Urinary bladder (tissue), 4 donors: ENCODE data around the gene CXXC1. TPM values are rescaled to one million over a fixed set of nuclear protein-coding genes. Genes with fewer than 3 reads are reported as not detected.
"Not testable (repeated sequence)": the region's sequence is repeated elsewhere in the genome, so short reads cannot be mapped to it uniquely, and the experiment has no call there.

ENCODE experiments used
- DNase-seq: peaks from one replicate; pipeline ENCODE4 v3.0.0-alpha.2; 2015; ENCODE audit errors: extremely low spot score
- H3K27ac ChIP-seq: one replicate; pipeline ENCODE4 v1.5.1; 2013; ENCODE audit warnings: low read depth, mild to moderate bottlenecking, moderate library complexity
- H3K36me3 ChIP-seq: one replicate; pipeline ENCODE4 v1.6.1; 2013; ENCODE audit warnings: mild to moderate bottlenecking, moderate library complexity; ENCODE audit not compliant: insufficient read depth
- H3K4me1 ChIP-seq: one replicate; pipeline ENCODE4 v1.6.1; 2013; ENCODE audit warnings: mild to moderate bottlenecking, moderate library complexity; ENCODE audit not compliant: insufficient read depth
- H3K4me3 ChIP-seq: one replicate; pipeline ENCODE4 v1.5.1; 2013; ENCODE audit warnings: low read depth, low read length
- WGBS: extraction: QIAGEN DNeasy Blood & Tissue Kit; methylation state at CpG from one replicate; pipeline ENCODE4 v1.1.7; 2013; 5-methylcytosine and 5-hydroxymethylcytosine counted together
- polyA plus RNA-seq: library from polyadenylated mRNA; stranded (reverse); fragments of 200-250 nt; gene quantifications from one replicate; pipeline ENCODE4 v1.2.3, GENCODE V29; 2013
- total RNA-seq: library from RNA; depleted of rRNA; stranded (reverse); fragments of >200 nt; gene quantifications from one replicate; pipeline ENCODE4 v1.2.3, GENCODE V29; 2014
- donor health status: healthy with polysubstance abuse.
- donor health status: healthy.

The CXXC1 gene
- total and polyA plus RNA-seq, 2 donors, result 32.4 to 73.9 TPM

GRCh38 chr18:50307738-50308470, 20.4 kb upstream of the CXXC1 start:
- Histone ChIP-seq H3K4me3 (peak overlapping the region; percentile 19), H3K36me3 (no peaks in the 10 kb centered on the region), H3K4me1 (no peaks in the 10 kb centered on the region), H3K27ac (no peak overlapping the region)
- DNase-seq, result peak; percentile 78
- WGBS, result 6% methylated on average over 26 of the region's 26 CpGs

GRCh38 chr18:50307400-50307737, 19.9 kb upstream of the CXXC1 start:
- WGBS, result 4% methylated on average over 8 of the region's 8 CpGs
- no peak for DNase-seq
- Histone ChIP-seq H3K36me3 (no peaks in the 10 kb centered on the region), H3K4me1 (no peaks in the 10 kb centered on the region), H3K4me3 (peak overlapping the region; percentile 19), H3K27ac (no peak overlapping the region)

GRCh38 chr18:50306944-50307343, 19.5 kb upstream of the CXXC1 start:
- 69% methylated on average over 8 of the region's 8 CpGs for WGBS
- Histone ChIP-seq H3K4me3 (no peak overlapping the region), H3K27ac (no peak overlapping the region), H3K36me3 (no peaks in the 10 kb centered on the region), H3K4me1 (no peaks in the 10 kb centered on the region)
- no peak for DNase-seq

- H3K27ac ChIP-seq, result no peak overlapping the region
- no peaks in the 10 kb centered on the region for H3K4me1 ChIP-seq
- H3K36me3 ChIP-seq, result no peaks in the 10 kb centered on the region
- DNase-seq, result no peak
- 53% methylated on average over 5 of the region's 5 CpGs for WGBS
- H3K4me3 ChIP-seq, result no peak overlapping the region
Measured at GRCh38 chr18:50301074-50301473, 13.6 kb upstream of the CXXC1 start.

GRCh38 chr18:50299626-50300388, 12.3 kb upstream of the CXXC1 start:
- Histone ChIP-seq H3K4me1 (no peaks in the 10 kb centered on the region), H3K27ac (no peak overlapping the region), H3K36me3 (no peaks in the 10 kb centered on the region), H3K4me3 (no peak overlapping the region)
- no peak for DNase-seq
- 64% methylated on average over 7 of the region's 7 CpGs for WGBS

- DNase-seq, result no peak
- Histone ChIP-seq H3K4me1 (no peaks in the 10 kb centered on the region), H3K36me3 (no peaks in the 10 kb centered on the region), H3K4me3 (peak overlapping the region; percentile 20), H3K27ac (no peak overlapping the region)
- 20% methylated on average over 49 of the region's 49 CpGs for WGBS
Measured at GRCh38 chr18:50298443-50299284, 11.2 kb upstream of the CXXC1 start.

- peak; percentile 75 for DNase-seq
- no peaks in the 10 kb centered on the region for H3K4me1 ChIP-seq
- peak overlapping the region; percentile 8 for H3K4me3 ChIP-seq
- no peaks in the 10 kb centered on the region for H3K36me3 ChIP-seq
- no peak overlapping the region for H3K27ac ChIP-seq
- WGBS, result 10% methylated on average over 28 of the region's 28 CpGs
Measured at GRCh38 chr18:50297621-50298442, 10.3 kb upstream of the CXXC1 start.

- Histone ChIP-seq H3K27ac (no peak overlapping the region), H3K36me3 (no peaks in the 10 kb centered on the region), H3K4me3 (no peak overlapping the region), H3K4me1 (no peaks in the 10 kb centered on the region)
- WGBS, result 86% methylated on average over 1 of the region's 1 CpG
- DNase-seq, result no peak
Measured at GRCh38 chr18:50293039-50293438, 5.5 kb upstream of the CXXC1 start.

- no peak overlapping the region for H3K4me3 ChIP-seq
- WGBS, result 85% methylated on average over 4 of the region's 4 CpGs
- no peaks in the 10 kb centered on the region for H3K36me3 ChIP-seq
- no peaks in the 10 kb centered on the region for H3K4me1 ChIP-seq
- H3K27ac ChIP-seq, result no peak overlapping the region
- no peak for DNase-seq
Measured at GRCh38 chr18:50289108-50289443, 1.6 kb upstream of the CXXC1 start.

GRCh38 chr18:50288348-50289107, 1.0 kb upstream of the CXXC1 start:
- peak overlapping the region; percentile 60 for H3K4me3 ChIP-seq
- not testable (repeated sequence) for DNase-seq, H3K36me3 ChIP-seq, H3K4me1 ChIP-seq, H3K27ac ChIP-seq
- 77% methylated on average over 21 of the region's 21 CpGs for WGBS

- no peaks in the 10 kb centered on the region for H3K36me3 ChIP-seq
- H3K4me3 ChIP-seq, result peak overlapping the region; percentile 60
- H3K27ac ChIP-seq, result peak overlapping the region; percentile 85
- under 1% methylated on average over 27 of the region's 27 CpGs for WGBS
- no peak for DNase-seq
- peaks cover under 1% of the 10 kb centered on the region for H3K4me1 ChIP-seq
Measured at GRCh38 chr18:50287028-50287440, 458 bp downstream of the CXXC1 start.

- no peaks in the 10 kb centered on the region for H3K36me3 ChIP-seq
- peaks cover 2% of the 10 kb centered on the region for H3K4me1 ChIP-seq
- H3K4me3 ChIP-seq, result peak overlapping the region; percentile 60
- 15% methylated on average over 23 of the region's 23 CpGs for WGBS
- H3K27ac ChIP-seq, result peak overlapping the region; percentile 85
- DNase-seq, result no peak
Measured at GRCh38 chr18:50286391-50287027, 983 bp downstream of the CXXC1 start.
